22Rv1 (cell line): ENCODE measurements around the gene ZSCAN5A.

ENCODE experiments used
- ZFX ChIP-seq: fragments of 450-650 bp; IDR thresholded peaks from 2 replicates; pipeline ENCODE4 v1.6.1; 2017; ENCODE audit warnings: antibody characterized with exemption, borderline replicate concordance
- TF ChIP-seq, protein P1 (sequence below): fragments of 450-650 bp; IDR thresholded peaks from 2 replicates; pipeline ENCODE4 v1.5.1; 2017; ENCODE audit warnings: mild to moderate bottlenecking

DNA sequence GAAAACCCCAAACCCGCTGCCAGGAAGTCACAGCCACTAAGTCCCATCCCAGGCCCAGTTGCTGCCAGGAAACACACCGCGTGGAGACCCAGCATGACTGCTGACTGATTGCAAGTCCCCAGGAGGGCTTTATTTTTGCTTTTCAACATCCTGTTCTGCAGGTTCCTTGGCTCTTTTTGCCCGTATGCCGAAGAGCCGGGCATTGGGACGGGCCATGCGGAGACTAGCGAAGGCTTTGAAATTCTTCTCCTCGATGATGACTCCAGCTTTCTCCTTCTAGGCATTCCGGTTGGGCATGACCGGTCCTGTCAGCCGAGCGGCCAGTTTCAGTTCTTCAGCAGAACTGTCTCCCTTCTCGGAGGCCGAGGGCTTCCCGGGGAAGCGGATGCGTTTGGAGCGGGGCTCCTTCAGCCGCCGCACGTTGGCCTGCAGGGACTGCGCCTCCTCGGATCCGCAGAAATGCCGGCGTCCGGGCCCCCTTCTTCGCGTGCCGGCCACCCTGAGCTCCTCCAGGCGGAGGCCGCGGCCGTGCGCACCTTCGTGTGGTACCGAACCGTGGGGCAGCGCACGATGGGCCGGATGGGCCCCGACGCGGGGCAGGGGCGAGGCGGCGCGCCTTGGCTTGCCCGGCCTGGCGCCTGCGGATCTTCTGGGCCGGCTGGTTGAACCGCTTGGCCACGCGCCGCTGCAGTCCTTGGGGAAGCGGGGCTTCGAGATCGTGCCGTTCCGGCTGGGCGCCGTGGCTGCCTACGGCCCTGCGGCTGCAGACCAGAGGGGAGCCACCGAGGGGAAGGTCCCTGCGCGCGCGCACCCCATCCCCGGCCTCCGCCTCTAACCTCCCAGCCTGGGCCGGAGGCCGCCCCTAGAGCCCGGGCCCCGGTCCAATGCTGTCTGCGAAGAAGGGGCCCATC lies 97.3 kb downstream of the ZSCAN5A start:
- TF ChIP-seq, protein P1, sequence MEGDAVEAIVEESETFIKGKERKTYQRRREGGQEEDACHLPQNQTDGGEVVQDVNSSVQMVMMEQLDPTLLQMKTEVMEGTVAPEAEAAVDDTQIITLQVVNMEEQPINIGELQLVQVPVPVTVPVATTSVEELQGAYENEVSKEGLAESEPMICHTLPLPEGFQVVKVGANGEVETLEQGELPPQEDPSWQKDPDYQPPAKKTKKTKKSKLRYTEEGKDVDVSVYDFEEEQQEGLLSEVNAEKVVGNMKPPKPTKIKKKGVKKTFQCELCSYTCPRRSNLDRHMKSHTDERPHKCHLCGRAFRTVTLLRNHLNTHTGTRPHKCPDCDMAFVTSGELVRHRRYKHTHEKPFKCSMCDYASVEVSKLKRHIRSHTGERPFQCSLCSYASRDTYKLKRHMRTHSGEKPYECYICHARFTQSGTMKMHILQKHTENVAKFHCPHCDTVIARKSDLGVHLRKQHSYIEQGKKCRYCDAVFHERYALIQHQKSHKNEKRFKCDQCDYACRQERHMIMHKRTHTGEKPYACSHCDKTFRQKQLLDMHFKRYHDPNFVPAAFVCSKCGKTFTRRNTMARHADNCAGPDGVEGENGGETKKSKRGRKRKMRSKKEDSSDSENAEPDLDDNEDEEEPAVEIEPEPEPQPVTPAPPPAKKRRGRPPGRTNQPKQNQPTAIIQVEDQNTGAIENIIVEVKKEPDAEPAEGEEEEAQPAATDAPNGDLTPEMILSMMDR, result no peak
- no peak for TF ChIP-seq ZFX
